Measurements from ENCODE around the gene ZDHHC19.

The ZDHHC19 gene, protein sequence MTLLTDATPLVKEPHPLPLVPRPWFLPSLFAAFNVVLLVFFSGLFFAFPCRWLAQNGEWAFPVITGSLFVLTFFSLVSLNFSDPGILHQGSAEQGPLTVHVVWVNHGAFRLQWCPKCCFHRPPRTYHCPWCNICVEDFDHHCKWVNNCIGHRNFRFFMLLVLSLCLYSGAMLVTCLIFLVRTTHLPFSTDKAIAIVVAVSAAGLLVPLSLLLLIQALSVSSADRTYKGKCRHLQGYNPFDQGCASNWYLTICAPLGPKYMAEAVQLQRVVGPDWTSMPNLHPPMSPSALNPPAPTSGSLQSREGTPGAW

DNA sequence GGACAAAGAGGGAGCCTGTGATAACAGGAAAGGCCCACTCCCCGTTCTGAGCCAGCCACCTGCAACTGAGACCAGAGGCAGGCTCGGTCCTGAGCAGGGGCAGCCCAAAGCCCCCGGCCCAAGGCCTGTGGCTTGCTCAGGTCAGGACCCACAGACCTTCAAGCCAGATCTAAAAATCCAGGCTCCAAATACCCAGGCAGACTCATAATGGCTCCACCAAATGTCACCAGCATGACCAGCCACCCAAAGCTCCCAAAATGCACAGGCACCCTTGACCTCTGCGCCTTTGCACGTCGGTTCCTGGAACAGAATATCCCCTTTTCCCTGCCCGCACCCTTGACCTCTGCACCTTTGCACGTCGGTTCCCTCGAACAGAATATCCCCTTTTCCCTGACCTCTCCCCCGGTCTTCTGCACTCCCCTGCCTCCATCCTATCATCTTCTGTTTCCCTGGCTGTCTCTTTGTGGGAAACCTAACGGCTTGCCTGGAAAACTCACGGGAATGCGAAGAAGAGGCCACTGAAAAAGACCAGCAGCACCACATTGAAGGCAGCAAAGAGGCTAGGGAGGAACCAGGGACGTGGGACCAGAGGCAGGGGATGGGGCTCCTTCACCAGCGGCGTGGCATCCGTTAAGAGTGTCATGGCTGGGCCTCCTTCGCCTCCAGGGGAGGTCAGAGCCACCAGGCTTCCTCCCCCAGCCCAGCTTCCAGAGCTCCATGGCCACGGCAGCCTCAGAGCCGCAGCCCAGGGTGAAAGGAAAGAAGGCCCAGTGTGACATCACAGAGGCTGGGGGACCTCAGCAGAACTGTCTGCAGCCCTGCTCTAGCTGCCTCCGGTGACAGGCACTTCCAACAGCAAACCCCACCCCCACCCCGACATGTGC, at the start of gene ZDHHC19:
TSS of gene ZDHHC19 (minus strand) at position 728 of the 884 bp plus-strand sequence. CDS start at position 643, 85 bp downstream.
- no peak for DNase-seq (ENCODE audit: low spot score)
- TF ChIP-seq, protein P1, sequence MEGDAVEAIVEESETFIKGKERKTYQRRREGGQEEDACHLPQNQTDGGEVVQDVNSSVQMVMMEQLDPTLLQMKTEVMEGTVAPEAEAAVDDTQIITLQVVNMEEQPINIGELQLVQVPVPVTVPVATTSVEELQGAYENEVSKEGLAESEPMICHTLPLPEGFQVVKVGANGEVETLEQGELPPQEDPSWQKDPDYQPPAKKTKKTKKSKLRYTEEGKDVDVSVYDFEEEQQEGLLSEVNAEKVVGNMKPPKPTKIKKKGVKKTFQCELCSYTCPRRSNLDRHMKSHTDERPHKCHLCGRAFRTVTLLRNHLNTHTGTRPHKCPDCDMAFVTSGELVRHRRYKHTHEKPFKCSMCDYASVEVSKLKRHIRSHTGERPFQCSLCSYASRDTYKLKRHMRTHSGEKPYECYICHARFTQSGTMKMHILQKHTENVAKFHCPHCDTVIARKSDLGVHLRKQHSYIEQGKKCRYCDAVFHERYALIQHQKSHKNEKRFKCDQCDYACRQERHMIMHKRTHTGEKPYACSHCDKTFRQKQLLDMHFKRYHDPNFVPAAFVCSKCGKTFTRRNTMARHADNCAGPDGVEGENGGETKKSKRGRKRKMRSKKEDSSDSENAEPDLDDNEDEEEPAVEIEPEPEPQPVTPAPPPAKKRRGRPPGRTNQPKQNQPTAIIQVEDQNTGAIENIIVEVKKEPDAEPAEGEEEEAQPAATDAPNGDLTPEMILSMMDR (IDR thresholded peaks at IDR 0.05; ENCODE audit: extremely low read depth, insufficient read depth, missing control alignments) = no peak
- in situ Hi-C loops (cut with MboI; ENCODE audit: low pct_unique_long_range_greater_than_20kb, low sequenced_read_pairs, unreplicated experiment) = no loop called here

DNA sequence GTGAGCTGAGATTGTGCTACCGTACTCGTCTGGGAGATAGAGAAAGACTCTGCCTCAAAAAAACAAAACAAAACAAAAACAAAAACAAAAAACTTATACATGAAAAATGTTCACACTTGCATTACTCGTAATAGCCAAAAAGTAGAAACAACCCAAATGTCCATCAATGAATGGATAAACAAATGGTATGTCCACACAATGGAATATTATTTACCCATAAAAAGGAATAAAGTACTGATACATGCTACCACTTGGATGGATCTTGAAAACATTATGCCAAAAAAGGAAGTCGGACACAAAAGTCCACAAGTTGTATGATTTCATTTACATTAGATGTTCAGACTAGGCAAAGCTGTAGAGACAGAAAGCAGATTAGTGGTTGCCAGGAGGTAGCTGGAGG, 49.6 kb upstream of the ZDHHC19 start:
- in situ Hi-C loops (cut with MboI; ENCODE audit: low pct_unique_long_range_greater_than_20kb, low sequenced_read_pairs, unreplicated experiment) = loop anchor here (25.0 kb wide), 1 partner anchor 227 kb away; no protein-coding TSS in a partner anchor
- TF ChIP-seq, protein P1 (IDR thresholded peaks at IDR 0.05; ENCODE audit: extremely low read depth, insufficient read depth, missing control alignments) = no peak

DNA sequence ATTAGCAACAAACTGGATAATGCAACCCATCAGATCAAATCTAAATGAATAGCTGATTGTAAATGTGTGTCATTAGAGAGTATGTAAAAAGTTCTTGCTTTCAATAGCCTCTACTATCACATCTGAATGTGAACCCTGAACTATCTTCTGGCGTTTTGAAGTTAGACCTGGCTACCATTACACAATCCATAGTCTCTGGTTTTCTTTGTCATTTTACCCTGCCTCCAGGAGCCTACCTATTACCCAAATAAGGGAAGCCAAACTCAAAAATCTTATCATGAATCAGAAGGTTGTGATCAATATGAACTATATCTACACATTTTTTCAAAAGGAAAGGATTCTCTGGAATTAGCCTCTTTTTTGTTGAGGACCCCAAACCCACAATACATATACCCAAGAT, 44.6 kb upstream of the ZDHHC19 start:
- in situ Hi-C loops (cut with MboI; ENCODE audit: low pct_unique_long_range_greater_than_20kb, low sequenced_read_pairs, unreplicated experiment) = loop anchor here (25.0 kb wide), 1 partner anchor 232 kb away; no protein-coding TSS in a partner anchor
- no peak for DNase-seq (ENCODE audit: low spot score)
- TF ChIP-seq, protein P1 (IDR thresholded peaks at IDR 0.05; ENCODE audit: extremely low read depth, insufficient read depth, missing control alignments) = no peak

More for the DNA sequence above, 49.6 kb upstream of the ZDHHC19 start:
- DNase-seq (ENCODE audit: low spot score) = no peak

DNA sequence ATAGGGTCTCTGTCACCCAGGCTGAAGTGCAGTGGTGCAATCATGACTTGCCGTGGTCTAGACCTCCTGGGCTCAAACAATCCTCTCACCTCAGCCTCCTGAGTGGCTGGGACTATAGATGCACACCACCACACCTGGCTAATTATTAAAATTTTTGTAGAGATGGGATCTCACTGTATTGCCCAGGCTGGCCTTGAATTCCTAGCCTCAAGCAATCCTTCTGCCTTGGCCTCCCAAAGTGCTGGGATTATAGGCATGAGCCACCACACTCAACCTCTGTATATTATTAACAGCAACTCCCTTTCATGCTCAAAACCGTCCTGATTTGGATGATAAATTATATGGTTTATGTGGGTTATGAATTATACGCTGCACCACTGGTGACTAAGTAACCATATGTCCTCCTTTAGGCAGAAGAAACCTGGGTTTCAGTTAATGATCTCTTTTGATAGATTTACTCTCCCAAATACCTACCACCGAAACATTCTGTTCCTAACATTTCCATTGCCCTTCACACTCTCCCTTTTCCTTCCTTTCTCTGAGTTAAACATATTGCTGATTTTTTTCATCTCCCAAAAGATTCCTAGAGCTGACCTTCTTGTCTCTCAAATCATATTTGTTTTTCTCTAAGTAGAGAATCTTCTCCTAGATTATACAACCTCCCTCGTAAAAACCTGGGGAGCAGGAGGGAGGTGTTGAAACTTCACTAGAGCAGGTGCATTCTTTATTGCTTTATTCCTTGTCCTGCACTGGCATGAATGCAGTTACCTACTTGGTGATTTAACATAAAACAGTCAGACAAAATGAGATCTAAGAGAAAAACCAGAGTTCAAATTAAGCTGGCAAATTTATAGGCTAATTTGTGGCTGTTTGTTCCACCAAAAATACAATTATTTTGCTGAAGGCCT, 43.4 kb upstream of the ZDHHC19 start:
- TF ChIP-seq, protein P1 (IDR thresholded peaks at IDR 0.05; ENCODE audit: extremely low read depth, insufficient read depth, missing control alignments) = no peak
- in situ Hi-C loops (cut with MboI; ENCODE audit: low pct_unique_long_range_greater_than_20kb, low sequenced_read_pairs, unreplicated experiment) = loop anchor here (25.0 kb wide), 1 partner anchor 233 kb away; no protein-coding TSS in a partner anchor
- no peak for DNase-seq (ENCODE audit: low spot score)

DNA sequence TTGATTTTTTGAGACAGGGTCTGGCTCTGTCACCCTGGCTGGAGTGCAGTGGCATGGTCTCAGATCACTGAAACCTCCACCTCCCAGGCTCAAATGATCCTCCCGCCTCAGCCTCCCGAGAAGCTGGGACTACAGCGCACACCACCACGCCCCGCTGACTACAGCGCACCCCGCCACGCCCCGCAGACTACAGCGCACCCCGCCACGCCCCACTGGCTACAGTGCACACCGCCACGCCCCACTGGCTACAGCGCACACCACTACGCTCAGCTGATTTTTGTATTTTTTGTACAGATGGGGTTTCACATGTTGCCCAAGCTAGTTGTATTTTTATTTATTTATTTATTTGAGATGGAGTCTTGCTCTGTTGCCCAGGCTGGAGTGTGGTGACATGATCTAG, 40.7 kb upstream of the ZDHHC19 start:
- DNase-seq (ENCODE audit: low spot score) = no peak
- TF ChIP-seq, protein P1 (IDR thresholded peaks at IDR 0.05; ENCODE audit: extremely low read depth, insufficient read depth, missing control alignments) = no peak
- in situ Hi-C loops (cut with MboI; ENCODE audit: low pct_unique_long_range_greater_than_20kb, low sequenced_read_pairs, unreplicated experiment) = loop anchor here (25.0 kb wide), 1 partner anchor 235 kb away; no protein-coding TSS in a partner anchor
